K562 (cell line): ENCODE measurements around the gene SLMAP. TPM values are rescaled to one million over a fixed set of nuclear protein-coding genes. Genes with fewer than 3 reads are reported as not detected.

Experiments used
- HMGN3 ChIP-seq: IDR thresholded peaks from 2 replicates; pipeline ENCODE4 v1.6.1; 2011; ENCODE audit warnings: borderline replicate concordance, low read depth, mild to moderate bottlenecking, mixed read lengths, low read length; ENCODE audit not compliant: insufficient read length; ENCODE audit errors: extremely low read depth
- PML ChIP-seq: IDR thresholded peaks from 2 replicates; pipeline ENCODE4 v1.6.1; 2012; ENCODE audit warnings: low read length, inconsistent platforms
- PRDM10 ChIP-seq: fragments of 450-650 bp; IDR thresholded peaks from 2 replicates; pipeline ENCODE4 v1.6.1; 2018; ENCODE audit not compliant: partially characterized antibody
- UBTF ChIP-seq, 2 experiments: IDR thresholded peaks; 2 replicates each; pipeline ENCODE4 v1.6.1; 2012; ENCODE audit warnings: improper control_type of control experiment in 2 of 2, low read depth in 2 of 2, low read length in 2 of 2, borderline replicate concordance in 1 of 2
- ZNF766 ChIP-seq: fragments of 200-800 bp; sonication (Bioruptor generic); conservative IDR thresholded peaks from 2 replicates; pipeline ENCODE4 v1.6.1; 2016; ENCODE audit warnings: missing genetic modification characterization, missing compliant biosample characterization
- polyA plus RNA-seq, 8 experiments: library from polyadenylated mRNA; depleted of rRNA in 4 of 8; stranded (reverse) in 5 of 8; unstranded in 3 of 8; fragments of >200 nt; fragmentation: Nextera tagmentation in 2 of 8; fragmentation: Illumina TruSeq in 1 of 8; extraction: Ambion mirVana in 2 of 8; extraction: Trizol in 1 of 8; gene quantifications; 2 replicates each; pipeline versions ENCODE4 v1.2.1 to v1.2.3, GENCODE V29; 2011 to 2014; ENCODE audit warnings: inconsistent platforms in 1 of 8, missing spikeins in 1 of 8
- total RNA-seq, 7 experiments: library from RNA; depleted of rRNA in 6 of 7; stranded (reverse); fragments of >200 nt in 6 of 7; fragmentation: Illumina TruSeq in 2 of 7; extraction: Trizol in 2 of 7; gene quantifications; 2 replicates each; pipeline versions ENCODE4 v1.2.1 to v1.2.3, GENCODE V29; 2011 to 2021; ENCODE audit warnings: low replicate concordance in 1 of 7
- TF ChIP-seq, protein P1 (sequence below): fragments of 200-600 bp; sonication (generic); IDR thresholded peaks from one replicate; pipeline ENCODE4 v1.6.1; 2012; ENCODE audit warnings: mild to moderate bottlenecking, low read depth, low read length, inconsistent platforms
- TF ChIP-seq, protein P2 (sequence below): fragments of 450-650 bp; formaldehyde crosslinking; IDR thresholded peaks from 2 replicates; pipeline ENCODE4 v1.4.0; 2020; ENCODE audit warnings: mild to moderate bottlenecking, moderate library complexity

Gene SLMAP
- total and polyA plus RNA-seq, 9 of the 15 experiments (the other 6 are each of a cell fraction or from before 2014, with no cell fraction given), result 12.1 to 50.7 (median 28.3) TPM

GRCh38 chr3:57805674-57806073 lies 49.6 kb downstream of the SLMAP start (continued):
- TF ChIP-seq PRDM10 (no peak), PML (no peak), UBTF (IDR thresholded peaks at IDR 0.05; ENCODE audit: borderline replicate concordance in 1 of 2, low read depth in 2 of 2, low read length in 2 of 2) (no peak), ZNF766 (CRISPR knock-in tag) (0 out of 2 replicates have a peak, but pooled peaks have one; percentile 21), HMGN3 (no peak)
- TF ChIP-seq, protein P1, sequence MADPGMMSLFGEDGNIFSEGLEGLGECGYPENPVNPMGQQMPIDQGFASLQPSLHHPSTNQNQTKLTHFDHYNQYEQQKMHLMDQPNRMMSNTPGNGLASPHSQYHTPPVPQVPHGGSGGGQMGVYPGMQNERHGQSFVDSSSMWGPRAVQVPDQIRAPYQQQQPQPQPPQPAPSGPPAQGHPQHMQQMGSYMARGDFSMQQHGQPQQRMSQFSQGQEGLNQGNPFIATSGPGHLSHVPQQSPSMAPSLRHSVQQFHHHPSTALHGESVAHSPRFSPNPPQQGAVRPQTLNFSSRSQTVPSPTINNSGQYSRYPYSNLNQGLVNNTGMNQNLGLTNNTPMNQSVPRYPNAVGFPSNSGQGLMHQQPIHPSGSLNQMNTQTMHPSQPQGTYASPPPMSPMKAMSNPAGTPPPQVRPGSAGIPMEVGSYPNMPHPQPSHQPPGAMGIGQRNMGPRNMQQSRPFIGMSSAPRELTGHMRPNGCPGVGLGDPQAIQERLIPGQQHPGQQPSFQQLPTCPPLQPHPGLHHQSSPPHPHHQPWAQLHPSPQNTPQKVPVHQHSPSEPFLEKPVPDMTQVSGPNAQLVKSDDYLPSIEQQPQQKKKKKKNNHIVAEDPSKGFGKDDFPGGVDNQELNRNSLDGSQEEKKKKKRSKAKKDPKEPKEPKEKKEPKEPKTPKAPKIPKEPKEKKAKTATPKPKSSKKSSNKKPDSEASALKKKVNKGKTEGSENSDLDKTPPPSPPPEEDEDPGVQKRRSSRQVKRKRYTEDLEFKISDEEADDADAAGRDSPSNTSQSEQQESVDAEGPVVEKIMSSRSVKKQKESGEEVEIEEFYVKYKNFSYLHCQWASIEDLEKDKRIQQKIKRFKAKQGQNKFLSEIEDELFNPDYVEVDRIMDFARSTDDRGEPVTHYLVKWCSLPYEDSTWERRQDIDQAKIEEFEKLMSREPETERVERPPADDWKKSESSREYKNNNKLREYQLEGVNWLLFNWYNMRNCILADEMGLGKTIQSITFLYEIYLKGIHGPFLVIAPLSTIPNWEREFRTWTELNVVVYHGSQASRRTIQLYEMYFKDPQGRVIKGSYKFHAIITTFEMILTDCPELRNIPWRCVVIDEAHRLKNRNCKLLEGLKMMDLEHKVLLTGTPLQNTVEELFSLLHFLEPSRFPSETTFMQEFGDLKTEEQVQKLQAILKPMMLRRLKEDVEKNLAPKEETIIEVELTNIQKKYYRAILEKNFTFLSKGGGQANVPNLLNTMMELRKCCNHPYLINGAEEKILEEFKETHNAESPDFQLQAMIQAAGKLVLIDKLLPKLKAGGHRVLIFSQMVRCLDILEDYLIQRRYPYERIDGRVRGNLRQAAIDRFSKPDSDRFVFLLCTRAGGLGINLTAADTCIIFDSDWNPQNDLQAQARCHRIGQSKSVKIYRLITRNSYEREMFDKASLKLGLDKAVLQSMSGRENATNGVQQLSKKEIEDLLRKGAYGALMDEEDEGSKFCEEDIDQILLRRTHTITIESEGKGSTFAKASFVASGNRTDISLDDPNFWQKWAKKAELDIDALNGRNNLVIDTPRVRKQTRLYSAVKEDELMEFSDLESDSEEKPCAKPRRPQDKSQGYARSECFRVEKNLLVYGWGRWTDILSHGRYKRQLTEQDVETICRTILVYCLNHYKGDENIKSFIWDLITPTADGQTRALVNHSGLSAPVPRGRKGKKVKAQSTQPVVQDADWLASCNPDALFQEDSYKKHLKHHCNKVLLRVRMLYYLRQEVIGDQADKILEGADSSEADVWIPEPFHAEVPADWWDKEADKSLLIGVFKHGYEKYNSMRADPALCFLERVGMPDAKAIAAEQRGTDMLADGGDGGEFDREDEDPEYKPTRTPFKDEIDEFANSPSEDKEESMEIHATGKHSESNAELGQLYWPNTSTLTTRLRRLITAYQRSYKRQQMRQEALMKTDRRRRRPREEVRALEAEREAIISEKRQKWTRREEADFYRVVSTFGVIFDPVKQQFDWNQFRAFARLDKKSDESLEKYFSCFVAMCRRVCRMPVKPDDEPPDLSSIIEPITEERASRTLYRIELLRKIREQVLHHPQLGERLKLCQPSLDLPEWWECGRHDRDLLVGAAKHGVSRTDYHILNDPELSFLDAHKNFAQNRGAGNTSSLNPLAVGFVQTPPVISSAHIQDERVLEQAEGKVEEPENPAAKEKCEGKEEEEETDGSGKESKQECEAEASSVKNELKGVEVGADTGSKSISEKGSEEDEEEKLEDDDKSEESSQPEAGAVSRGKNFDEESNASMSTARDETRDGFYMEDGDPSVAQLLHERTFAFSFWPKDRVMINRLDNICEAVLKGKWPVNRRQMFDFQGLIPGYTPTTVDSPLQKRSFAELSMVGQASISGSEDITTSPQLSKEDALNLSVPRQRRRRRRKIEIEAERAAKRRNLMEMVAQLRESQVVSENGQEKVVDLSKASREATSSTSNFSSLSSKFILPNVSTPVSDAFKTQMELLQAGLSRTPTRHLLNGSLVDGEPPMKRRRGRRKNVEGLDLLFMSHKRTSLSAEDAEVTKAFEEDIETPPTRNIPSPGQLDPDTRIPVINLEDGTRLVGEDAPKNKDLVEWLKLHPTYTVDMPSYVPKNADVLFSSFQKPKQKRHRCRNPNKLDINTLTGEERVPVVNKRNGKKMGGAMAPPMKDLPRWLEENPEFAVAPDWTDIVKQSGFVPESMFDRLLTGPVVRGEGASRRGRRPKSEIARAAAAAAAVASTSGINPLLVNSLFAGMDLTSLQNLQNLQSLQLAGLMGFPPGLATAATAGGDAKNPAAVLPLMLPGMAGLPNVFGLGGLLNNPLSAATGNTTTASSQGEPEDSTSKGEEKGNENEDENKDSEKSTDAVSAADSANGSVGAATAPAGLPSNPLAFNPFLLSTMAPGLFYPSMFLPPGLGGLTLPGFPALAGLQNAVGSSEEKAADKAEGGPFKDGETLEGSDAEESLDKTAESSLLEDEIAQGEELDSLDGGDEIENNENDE, result no peak
- TF ChIP-seq, protein P2, sequence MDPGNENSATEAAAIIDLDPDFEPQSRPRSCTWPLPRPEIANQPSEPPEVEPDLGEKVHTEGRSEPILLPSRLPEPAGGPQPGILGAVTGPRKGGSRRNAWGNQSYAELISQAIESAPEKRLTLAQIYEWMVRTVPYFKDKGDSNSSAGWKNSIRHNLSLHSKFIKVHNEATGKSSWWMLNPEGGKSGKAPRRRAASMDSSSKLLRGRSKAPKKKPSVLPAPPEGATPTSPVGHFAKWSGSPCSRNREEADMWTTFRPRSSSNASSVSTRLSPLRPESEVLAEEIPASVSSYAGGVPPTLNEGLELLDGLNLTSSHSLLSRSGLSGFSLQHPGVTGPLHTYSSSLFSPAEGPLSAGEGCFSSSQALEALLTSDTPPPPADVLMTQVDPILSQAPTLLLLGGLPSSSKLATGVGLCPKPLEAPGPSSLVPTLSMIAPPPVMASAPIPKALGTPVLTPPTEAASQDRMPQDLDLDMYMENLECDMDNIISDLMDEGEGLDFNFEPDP (CRISPR knock-in tag), result no peak
